ENCODE measurements around the gene TBC1D10B. TPM values are rescaled to one million over a fixed set of nuclear protein-coding genes. Genes with fewer than 3 reads are reported as not detected.
"Not testable (repeated sequence)": the region's sequence is repeated elsewhere in the genome, so short reads cannot be mapped to it uniquely, and the experiment has no call there.

TBC1D10B gene
- polyA plus RNA-seq, 1 experiment, result 12.0 TPM

- TF ChIP-seq, protein P1, sequence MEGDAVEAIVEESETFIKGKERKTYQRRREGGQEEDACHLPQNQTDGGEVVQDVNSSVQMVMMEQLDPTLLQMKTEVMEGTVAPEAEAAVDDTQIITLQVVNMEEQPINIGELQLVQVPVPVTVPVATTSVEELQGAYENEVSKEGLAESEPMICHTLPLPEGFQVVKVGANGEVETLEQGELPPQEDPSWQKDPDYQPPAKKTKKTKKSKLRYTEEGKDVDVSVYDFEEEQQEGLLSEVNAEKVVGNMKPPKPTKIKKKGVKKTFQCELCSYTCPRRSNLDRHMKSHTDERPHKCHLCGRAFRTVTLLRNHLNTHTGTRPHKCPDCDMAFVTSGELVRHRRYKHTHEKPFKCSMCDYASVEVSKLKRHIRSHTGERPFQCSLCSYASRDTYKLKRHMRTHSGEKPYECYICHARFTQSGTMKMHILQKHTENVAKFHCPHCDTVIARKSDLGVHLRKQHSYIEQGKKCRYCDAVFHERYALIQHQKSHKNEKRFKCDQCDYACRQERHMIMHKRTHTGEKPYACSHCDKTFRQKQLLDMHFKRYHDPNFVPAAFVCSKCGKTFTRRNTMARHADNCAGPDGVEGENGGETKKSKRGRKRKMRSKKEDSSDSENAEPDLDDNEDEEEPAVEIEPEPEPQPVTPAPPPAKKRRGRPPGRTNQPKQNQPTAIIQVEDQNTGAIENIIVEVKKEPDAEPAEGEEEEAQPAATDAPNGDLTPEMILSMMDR (IDR thresholded peaks at IDR 0.05; ENCODE audit: low read depth, low read length), result peak; percentile 34
- ChIA-PET POLR2A (interaction anchor here (0.6 to 0.7 kb wide), 2 partner anchors 29 to 223 kb away, joined by 3 to 4 read pairs; no protein-coding TSS in a partner anchor), CTCF (interaction anchor here (0.7 to 1.2 kb wide), 2 partner anchors 53 to 337 kb away, joined by 3 to 12 read pairs; no protein-coding TSS in a partner anchor)
- H3K9me3 ChIP-seq (ENCODE audit: control insufficient read depth, insufficient read depth, low read length); DNase-seq (ENCODE audit: low read depth, low spot score); H3K27me3 ChIP-seq (ENCODE audit: control insufficient read depth, insufficient read depth, low read length); H3K27ac ChIP-seq (ENCODE audit: low read depth, low read length); H3K4me3 ChIP-seq (ENCODE audit: low read depth, low read length): not testable (repeated sequence)
Observed at GRCh38 chr16:30341971-30342370, 28.3 kb downstream of the TBC1D10B start.

DNA sequence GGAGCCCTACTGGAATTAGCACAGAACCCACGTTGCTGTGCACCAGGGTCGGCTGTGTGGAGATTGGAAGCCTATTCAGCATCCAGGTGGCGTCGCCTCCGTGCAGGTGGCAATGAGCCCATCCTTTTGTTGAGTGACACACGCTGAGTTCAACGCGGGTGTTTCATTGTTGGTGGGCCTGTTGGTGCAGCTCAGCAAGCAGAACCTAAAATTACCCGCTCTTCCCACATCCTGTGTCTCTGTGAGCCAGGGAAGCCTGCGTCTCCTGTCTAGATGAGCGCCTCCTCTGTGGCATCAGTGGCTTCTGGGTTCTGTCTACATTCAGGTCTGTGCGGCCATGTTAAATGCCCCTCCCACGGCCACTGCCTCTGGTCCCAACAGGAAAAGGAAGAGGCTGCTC, 29.7 kb downstream of the TBC1D10B start:
- ChIA-PET POLR2A (no interaction called here), CTCF (no interaction called here)
- no peaks in the 10 kb centered on the region; the same call in 1 of the 2 replicates for H3K9me3 ChIP-seq (ENCODE audit: control insufficient read depth, insufficient read depth, low read length)
- H3K27ac ChIP-seq (ENCODE audit: low read depth, low read length), result no peak overlapping the region
- H3K27me3 ChIP-seq (ENCODE audit: control insufficient read depth, insufficient read depth, low read length), result no peaks in the 10 kb centered on the region
- TF ChIP-seq, protein P1 (IDR thresholded peaks at IDR 0.05; ENCODE audit: low read depth, low read length), result no peak
- no peak overlapping the region for H3K4me3 ChIP-seq (ENCODE audit: low read depth, low read length)
- no peak for DNase-seq (ENCODE audit: low read depth, low spot score)

DNA sequence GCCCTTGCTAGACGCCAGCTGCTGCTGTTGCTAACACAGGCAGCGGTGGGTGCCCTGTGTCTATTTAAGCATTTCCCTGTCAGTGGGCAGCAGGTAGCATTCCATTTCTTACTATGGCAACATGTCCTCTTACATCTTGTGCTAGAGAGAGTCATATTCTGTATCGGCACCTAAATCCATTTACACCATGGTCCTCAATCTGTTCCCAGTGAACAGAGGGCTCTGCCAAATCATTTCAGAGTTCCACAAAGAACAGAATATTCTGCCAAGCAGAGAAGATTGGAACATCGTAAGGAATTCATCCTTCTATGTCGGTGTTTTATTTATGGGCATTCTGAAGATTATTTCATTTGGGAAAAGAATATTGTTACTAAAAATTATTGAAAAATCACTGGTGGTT, 31.6 kb downstream of the TBC1D10B start:
- H3K27me3 ChIP-seq (ENCODE audit: control insufficient read depth, insufficient read depth, low read length); DNase-seq (ENCODE audit: low read depth, low spot score); POLR2A ChIA-PET; H3K27ac ChIP-seq (ENCODE audit: low read depth, low read length); H3K9me3 ChIP-seq (ENCODE audit: control insufficient read depth, insufficient read depth, low read length); CTCF ChIA-PET; H3K4me3 ChIP-seq (ENCODE audit: low read depth, low read length): not testable (repeated sequence)

- H3K27me3 ChIP-seq (ENCODE audit: control insufficient read depth, insufficient read depth, low read length); DNase-seq (ENCODE audit: low read depth, low spot score); H3K4me3 ChIP-seq (ENCODE audit: low read depth, low read length); CTCF ChIA-PET; H3K9me3 ChIP-seq (ENCODE audit: control insufficient read depth, insufficient read depth, low read length); H3K27ac ChIP-seq (ENCODE audit: low read depth, low read length); POLR2A ChIA-PET: not testable (repeated sequence)
Observed at GRCh38 chr16:30337964-30338357, 32.3 kb downstream of the TBC1D10B start.

GRCh38 chr16:30335598-30336474, 34.5 kb downstream of the TBC1D10B start:
- Histone ChIP-seq H3K4me3 (ENCODE audit: low read depth, low read length) (peak overlapping the region; percentile 52), H3K27me3 (ENCODE audit: control insufficient read depth, insufficient read depth, low read length) (no peaks in the 10 kb centered on the region), H3K9me3 (ENCODE audit: control insufficient read depth, insufficient read depth, low read length) (no peaks in the 10 kb centered on the region; the same call in 1 of the 2 replicates), H3K27ac (ENCODE audit: low read depth, low read length) (peak overlapping the region; percentile 21)
- no peak for DNase-seq (ENCODE audit: low read depth, low spot score)
- ChIA-PET POLR2A (interaction anchor here (0.6 to 1.2 kb wide), 4 partner anchors 8 to 33 kb away, joined by 3 to 6 read pairs (median 4); no protein-coding TSS in a partner anchor), CTCF (interaction anchor here (1.2 kb wide), 1 partner anchor 244 kb away, joined by 3 read pairs; no protein-coding TSS in a partner anchor)
- TF ChIP-seq, protein P1 (IDR thresholded peaks at IDR 0.05; ENCODE audit: low read depth, low read length), result no peak

GRCh38 chr16:30335028-30335597, 35.2 kb downstream of the TBC1D10B start:
- not testable (repeated sequence) for H3K9me3 ChIP-seq (ENCODE audit: control insufficient read depth, insufficient read depth, low read length); H3K27me3 ChIP-seq (ENCODE audit: control insufficient read depth, insufficient read depth, low read length)
- peak overlapping the region; percentile 72 for H3K4me3 ChIP-seq (ENCODE audit: low read depth, low read length)
- H3K27ac ChIP-seq (ENCODE audit: low read depth, low read length), result peak overlapping the region; percentile 61
- ChIA-PET CTCF (interaction anchor here (1.2 kb wide), 1 partner anchor 243 kb away, joined by 3 read pairs; no protein-coding TSS in a partner anchor), POLR2A (interaction anchor here (0.6 to 1.2 kb wide), 4 partner anchors 9 to 34 kb away, joined by 3 to 6 read pairs (median 4); no protein-coding TSS in a partner anchor)
- DNase-seq (ENCODE audit: low read depth, low spot score), result peak; percentile 27

GRCh38 chr16:30334473-30334989, 35.8 kb downstream of the TBC1D10B start:
- CTCF ChIA-PET; H3K27ac ChIP-seq (ENCODE audit: low read depth, low read length); H3K27me3 ChIP-seq (ENCODE audit: control insufficient read depth, insufficient read depth, low read length); H3K9me3 ChIP-seq (ENCODE audit: control insufficient read depth, insufficient read depth, low read length): not testable (repeated sequence)
- POLR2A ChIA-PET, result interaction anchor here (1.2 kb wide), 1 partner anchor 10 kb away, joined by 5 read pairs; no protein-coding TSS in a partner anchor
- peak; percentile 32 for DNase-seq (ENCODE audit: low read depth, low spot score)
- H3K4me3 ChIP-seq (ENCODE audit: low read depth, low read length), result peak overlapping the region; percentile 72

GRCh38 chr16:30324220-30324619, 46.1 kb downstream of the TBC1D10B start:
- DNase-seq (ENCODE audit: low read depth, low spot score); CTCF ChIA-PET; H3K27me3 ChIP-seq (ENCODE audit: control insufficient read depth, insufficient read depth, low read length); H3K9me3 ChIP-seq (ENCODE audit: control insufficient read depth, insufficient read depth, low read length); POLR2A ChIA-PET; H3K27ac ChIP-seq (ENCODE audit: low read depth, low read length); H3K4me3 ChIP-seq (ENCODE audit: low read depth, low read length): not testable (repeated sequence)

- H3K27ac ChIP-seq (ENCODE audit: low read depth, low read length); DNase-seq (ENCODE audit: low read depth, low spot score); H3K27me3 ChIP-seq (ENCODE audit: control insufficient read depth, insufficient read depth, low read length); H3K4me3 ChIP-seq (ENCODE audit: low read depth, low read length); H3K9me3 ChIP-seq (ENCODE audit: control insufficient read depth, insufficient read depth, low read length); CTCF ChIA-PET: not testable (repeated sequence)
- POLR2A ChIA-PET, result interaction anchor here (0.6 kb wide), 1 partner anchor 99 kb away, joined by 3 read pairs; no protein-coding TSS in a partner anchor
Observed at GRCh38 chr16:30318647-30319046, 51.6 kb downstream of the TBC1D10B start.
